Measurements from ENCODE around the gene CSK. TPM values are rescaled to one million over a fixed set of nuclear protein-coding genes. Genes with fewer than 3 reads are reported as not detected.

The CSK gene
- total RNA-seq, 1 experiment from 2014 or later: 49.2 TPM

DNA sequence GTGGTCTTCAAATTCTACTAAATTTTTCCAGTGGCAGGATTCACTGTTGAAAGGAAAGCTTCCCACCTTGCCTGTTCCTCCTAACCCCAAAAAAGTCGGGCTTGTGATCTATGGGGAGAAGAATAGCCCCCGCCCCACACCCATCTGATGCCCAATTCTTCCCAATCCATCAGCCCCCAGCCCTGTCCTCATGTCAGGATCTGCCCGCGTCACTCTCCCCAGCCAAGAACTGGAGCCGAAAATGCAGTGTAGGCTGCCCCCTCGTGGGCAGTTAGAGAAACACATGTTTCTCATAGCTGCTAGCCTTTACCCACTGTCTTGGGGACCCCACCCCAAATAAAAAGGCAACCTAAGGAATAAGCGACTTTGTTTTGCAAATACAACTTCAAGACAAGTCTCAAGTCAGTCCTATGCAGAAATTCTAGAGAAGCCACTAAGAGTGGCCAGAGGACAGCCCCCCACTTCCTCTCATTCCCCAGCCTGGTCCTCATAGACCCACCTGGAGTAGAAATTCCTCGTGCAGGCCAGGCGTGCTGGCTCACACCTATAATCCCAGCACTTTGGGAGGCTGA lies 13.0 kb upstream of the CSK start:
- Histone ChIP-seq H3K9me3 (ENCODE audit: control insufficient read depth, low read depth, low read length) (no peaks in the 10 kb centered on the region), H4K20me1 (ENCODE audit: control insufficient read depth, insufficient read depth, insufficient read length) (no peaks in the 10 kb centered on the region), H4K8ac (replicated peaks; ENCODE audit: insufficient read length, low read depth, low read length) (no peak overlapping the region), H3K4me1 (ENCODE audit: insufficient read depth, low read length) (no peaks in the 10 kb centered on the region), H2AK5ac (ENCODE audit: insufficient read length, low read length) (no peak overlapping the region), H3K4me2 (ENCODE audit: insufficient read depth, insufficient read length, low read length) (peak overlapping the region; percentile 20), H2BK20ac (ENCODE audit: low read depth, low read length, poor library complexity, severe bottlenecking) (no peak overlapping the region), H4K5ac (ENCODE audit: insufficient read length, low read depth, low read length) (no peak overlapping the region), H4K91ac (ENCODE audit: insufficient read length, low read depth, low read length) (no peak overlapping the region), H3K56ac (ENCODE audit: insufficient read length, low read depth, low read length) (no peak overlapping the region), H2BK5ac (ENCODE audit: insufficient read length, low read length) (no peak overlapping the region), H3K27ac (ENCODE audit: insufficient read length, low read depth, low read length) (no peak overlapping the region), H2AFZ (ENCODE audit: low read length) (peak overlapping the region; percentile 74), H3K9ac (ENCODE audit: extremely low read depth, insufficient read length, low read length) (no peak overlapping the region), H3K18ac (ENCODE audit: insufficient read length, low read depth, low read length) (no peak overlapping the region), H3K79me1 (ENCODE audit: insufficient read depth, low read depth, low read length, poor library complexity, severe bottlenecking) (no peaks in the 10 kb centered on the region), H3K23me2 (ENCODE audit: insufficient read length, low read depth, low read length, poor library complexity, severe bottlenecking) (no peaks in the 10 kb centered on the region), H3T11ph (ENCODE audit: low read length) (no peak overlapping the region), H3K27me3 (ENCODE audit: insufficient read depth, low read length) (no peaks in the 10 kb centered on the region; the same call in 1 of the 2 replicates), H3K79me2 (ENCODE audit: insufficient read depth, low read length) (no peaks in the 10 kb centered on the region), H2BK12ac (ENCODE audit: insufficient read length, low read depth, low read length) (no peak overlapping the region), H3K14ac (ENCODE audit: insufficient read depth, low read length) (no peak overlapping the region), H3K4ac (ENCODE audit: low read depth, low read length) (no peak overlapping the region), H2BK120ac (ENCODE audit: low read depth, low read length, poor library complexity, severe bottlenecking) (no peak overlapping the region), H2BK15ac (ENCODE audit: low read depth, low read length) (no peak overlapping the region), H3K23ac (ENCODE audit: insufficient read length, low read depth, low read length) (no peak overlapping the region)
- Mint-ChIP-seq H3K27ac (0 out of 7 replicates have a peak overlapping the region, but pooled peaks of 1 of the 3 experiments have one; percentile 80), H3K36me3 (ENCODE audit: insufficient read depth in 1 of 3, low read depth in 3 of 3) (no peaks in the 10 kb centered on the region), H3K4me3 (peak overlapping the region; percentile 49 to 54), H3K4me1 (peaks cover 23 to 29% of the 10 kb centered on the region in 2 experiments), H3K9me3 (no peaks in the 10 kb centered on the region), H3K27me3 (ENCODE audit: low read depth) (peaks cover 41% of the 10 kb centered on the region)
- no CpG with 5 or more reads among the region's 9 CpGs for WGBS (ENCODE audit: extremely low coverage, insufficient read length, low lambda C conversion rate)
- peak; percentile 81 for DNase-seq
- TF ChIP-seq CTCF (conservative IDR thresholded peaks at IDR 0.05): peak; percentile 83

Measured in H9 (cell line).